GM13977 (cell line): ENCODE data around the gene MRPL28.

Source experiments
- DNase-seq: peaks from one replicate; pipeline ENCODE4 v3.0.0; 2012; ENCODE audit warnings: low spot score
- in situ Hi-C: fragments of 300-500 bp; cut with MboI; formaldehyde crosslinking; loops from one replicate; pipeline ENCODE4 v1.12.0; 2022; ENCODE audit warnings: low sequenced_read_pairs, low pct_unique_long_range_greater_than_20kb, mixed read lengths, inconsistent platforms; ENCODE audit not compliant: unreplicated experiment
- TF ChIP-seq, protein P1 (sequence below): IDR thresholded peaks from 2 replicates; pipeline ENCODE4 v1.5.1; 2012; ENCODE audit warnings: mild to moderate bottlenecking, control low read depth; ENCODE audit not compliant: insufficient read depth; ENCODE audit errors: extremely low read depth, missing control alignments

MRPL28 gene

DNA sequence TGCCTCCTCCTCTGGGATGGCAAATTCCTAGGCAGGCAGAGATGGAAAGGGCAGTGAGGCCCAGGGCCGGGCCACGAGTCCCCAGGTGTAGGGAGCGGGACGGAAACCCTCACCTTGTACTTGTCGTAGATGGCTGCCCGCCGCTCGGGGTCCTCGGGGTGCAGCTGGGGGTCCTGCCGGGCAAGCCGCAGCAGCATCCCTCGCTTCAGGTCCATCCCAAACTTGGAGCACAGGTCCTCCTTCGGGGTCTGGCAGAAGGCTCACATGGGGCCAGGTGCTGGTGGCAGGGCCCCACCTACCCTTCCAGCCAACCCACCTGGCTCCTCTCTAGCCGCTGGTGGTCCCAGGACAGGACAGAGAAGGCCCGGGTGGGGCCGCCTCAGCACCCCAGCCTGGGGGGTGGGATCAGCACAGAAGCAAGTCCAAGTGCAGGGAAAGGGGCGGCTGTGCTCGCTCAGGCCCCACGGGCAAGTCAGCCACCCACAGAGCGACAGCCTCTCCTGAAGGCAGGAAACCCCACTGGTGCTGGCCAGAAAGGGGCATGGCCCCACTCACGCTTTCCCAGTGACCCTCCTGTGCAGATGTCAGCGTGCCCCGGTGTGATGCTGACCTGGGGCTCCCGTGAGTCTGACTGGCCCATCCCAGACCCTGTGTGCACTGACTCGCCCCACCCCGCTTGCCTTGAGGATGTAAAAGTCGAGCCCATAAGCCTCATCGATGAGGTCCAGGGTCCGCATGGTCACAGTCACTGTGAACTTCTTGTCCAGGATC is 1.8 kb downstream of the MRPL28 start:
- no peak for DNase-seq
- TF ChIP-seq, protein P1, sequence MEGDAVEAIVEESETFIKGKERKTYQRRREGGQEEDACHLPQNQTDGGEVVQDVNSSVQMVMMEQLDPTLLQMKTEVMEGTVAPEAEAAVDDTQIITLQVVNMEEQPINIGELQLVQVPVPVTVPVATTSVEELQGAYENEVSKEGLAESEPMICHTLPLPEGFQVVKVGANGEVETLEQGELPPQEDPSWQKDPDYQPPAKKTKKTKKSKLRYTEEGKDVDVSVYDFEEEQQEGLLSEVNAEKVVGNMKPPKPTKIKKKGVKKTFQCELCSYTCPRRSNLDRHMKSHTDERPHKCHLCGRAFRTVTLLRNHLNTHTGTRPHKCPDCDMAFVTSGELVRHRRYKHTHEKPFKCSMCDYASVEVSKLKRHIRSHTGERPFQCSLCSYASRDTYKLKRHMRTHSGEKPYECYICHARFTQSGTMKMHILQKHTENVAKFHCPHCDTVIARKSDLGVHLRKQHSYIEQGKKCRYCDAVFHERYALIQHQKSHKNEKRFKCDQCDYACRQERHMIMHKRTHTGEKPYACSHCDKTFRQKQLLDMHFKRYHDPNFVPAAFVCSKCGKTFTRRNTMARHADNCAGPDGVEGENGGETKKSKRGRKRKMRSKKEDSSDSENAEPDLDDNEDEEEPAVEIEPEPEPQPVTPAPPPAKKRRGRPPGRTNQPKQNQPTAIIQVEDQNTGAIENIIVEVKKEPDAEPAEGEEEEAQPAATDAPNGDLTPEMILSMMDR = no peak
- in situ Hi-C loops = no loop called here

DNA sequence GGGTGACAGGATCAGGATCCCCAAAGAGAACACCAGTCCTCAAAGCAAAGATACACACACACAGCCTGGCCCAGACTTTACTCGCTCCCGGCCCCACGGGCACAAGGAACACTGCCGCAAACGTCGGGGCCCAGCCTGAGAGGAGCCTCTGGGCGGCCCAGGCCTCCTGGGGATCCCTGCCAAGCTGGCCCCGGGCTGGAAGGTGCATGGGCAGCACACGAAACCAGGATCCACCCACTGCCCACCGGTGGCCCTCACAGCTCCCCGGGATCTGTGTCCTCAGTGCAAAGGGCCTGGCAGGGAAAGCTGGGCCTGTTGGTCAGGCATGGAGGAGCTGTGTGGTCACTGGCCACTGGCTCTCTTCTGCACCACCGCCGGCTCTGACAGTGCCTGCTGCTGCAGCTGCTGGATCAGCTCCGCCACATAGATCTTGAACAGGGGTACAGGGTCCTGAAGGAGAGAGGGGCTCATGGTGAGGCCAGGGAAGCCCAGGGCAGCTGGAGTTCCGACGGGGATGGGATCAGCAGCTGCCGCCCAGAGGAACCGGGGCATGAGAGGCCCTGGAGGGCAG is 2.9 kb downstream of the MRPL28 start:
- in situ Hi-C loops = no loop called here
- DNase-seq = no peak
- TF ChIP-seq, protein P1 = no peak

- DNase-seq = no peak
- TF ChIP-seq, protein P1 = no peak
- in situ Hi-C loops = no loop called here
Observed at GRCh38 chr16:366476-366875, 3.9 kb downstream of the MRPL28 start.

- in situ Hi-C loops = no loop called here
- TF ChIP-seq, protein P1 = no peak
- DNase-seq = no peak
Observed at GRCh38 chr16:364595-365491, 5.5 kb downstream of the MRPL28 start.

GRCh38 chr16:363766-364490 is 6.4 kb downstream of the MRPL28 start:
- DNase-seq = no peak
- in situ Hi-C loops = no loop called here
- TF ChIP-seq, protein P1 = no peak
